ES-I3 (cell line): ENCODE results near the gene ALDH1L2.

Source experiments
- H3K36me3 ChIP-seq: 2 replicates; pipeline ENCODE4 v1.6.1; 2013; ENCODE audit warnings: mild to moderate bottlenecking, low read length, control low read depth, moderate library complexity; ENCODE audit not compliant: insufficient read depth
- H3K4me1 ChIP-seq: 2 replicates; pipeline ENCODE4 v1.6.1; 2013; ENCODE audit warnings: mild to moderate bottlenecking, control low read depth, low read length; ENCODE audit not compliant: insufficient read depth
- H3K9ac ChIP-seq: 2 replicates; pipeline ENCODE4 v1.6.1; 2013; ENCODE audit warnings: low read depth, mild to moderate bottlenecking, low read length, moderate library complexity
- H3K9me3 ChIP-seq: 2 replicates; pipeline ENCODE4 v1.6.1; 2013; ENCODE audit warnings: mild to moderate bottlenecking, low read length, moderate library complexity; ENCODE audit not compliant: control insufficient read depth, insufficient read depth

Gene ALDH1L2

GRCh38 chr12:105032703-105033357, 51.4 kb downstream of the ALDH1L2 start:
- Histone ChIP-seq H3K36me3 (no peaks in the 10 kb centered on the region), H3K9me3 (no peaks in the 10 kb centered on the region), H3K9ac (no peak overlapping the region), H3K4me1 (no peaks in the 10 kb centered on the region)

DNA sequence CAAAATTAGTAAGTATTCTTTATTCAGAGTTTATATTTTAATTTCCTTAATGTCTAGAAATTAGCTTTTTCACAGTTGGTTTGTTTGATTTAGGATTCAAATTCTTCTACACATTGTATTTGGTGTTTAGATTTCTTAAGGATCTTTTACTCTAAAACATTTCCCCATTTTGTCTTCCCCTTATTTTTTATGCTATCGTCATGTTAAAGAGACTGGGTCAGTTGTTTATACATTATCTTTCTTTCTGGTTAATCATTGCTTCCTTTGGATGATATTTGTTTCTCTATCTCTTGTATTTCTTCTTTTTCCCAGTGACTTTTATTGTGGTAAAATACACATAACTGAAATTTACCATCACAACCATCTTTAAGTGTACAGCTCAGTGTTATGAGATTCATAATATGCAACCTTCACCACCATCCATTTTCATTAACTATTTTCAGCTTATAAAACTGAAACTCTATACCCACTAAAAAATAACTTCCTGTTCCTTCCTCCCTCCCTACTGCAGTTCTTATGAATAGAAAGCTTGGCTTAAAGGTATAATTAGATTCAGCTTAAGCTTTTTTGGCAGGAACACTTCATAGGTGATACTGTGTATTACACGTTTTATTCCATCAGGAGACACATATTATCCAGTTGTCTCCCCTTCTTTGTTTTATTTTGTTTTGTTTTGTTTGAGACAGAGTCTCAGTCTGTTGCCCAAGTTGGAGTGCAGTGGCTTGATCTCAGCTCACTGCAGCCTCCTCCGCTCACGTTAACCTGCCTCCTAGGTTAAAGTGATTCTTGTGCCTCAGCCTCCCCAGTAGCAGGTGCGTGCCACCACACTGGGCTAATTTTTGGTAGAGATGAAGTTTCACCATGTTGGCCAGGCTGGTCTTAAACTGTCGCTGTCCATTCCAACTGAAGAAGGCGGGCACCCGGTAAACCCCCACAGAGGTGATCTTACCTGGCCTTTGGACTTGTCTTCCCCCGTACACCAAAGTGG, 53.1 kb downstream of the ALDH1L2 start:
- Histone ChIP-seq H3K9me3 (no peaks in the 10 kb centered on the region), H3K9ac (no peak overlapping the region), H3K36me3 (0 out of 2 replicates have a peak, but pooled peaks cover 3% of the 10 kb centered on the region), H3K4me1 (no peaks in the 10 kb centered on the region)

- H3K9ac ChIP-seq, result no peak overlapping the region
- H3K9me3 ChIP-seq, result no peaks in the 10 kb centered on the region
- no peaks in the 10 kb centered on the region for H3K4me1 ChIP-seq
- H3K36me3 ChIP-seq, result 0 out of 2 replicates have a peak, but pooled peaks cover 6% of the 10 kb centered on the region
Measured at GRCh38 chr12:105026411-105026810, 57.8 kb downstream of the ALDH1L2 start.

GRCh38 chr12:105025890-105026289, 58.4 kb downstream of the ALDH1L2 start:
- Histone ChIP-seq H3K9me3 (no peaks in the 10 kb centered on the region), H3K9ac (no peak overlapping the region), H3K36me3 (0 out of 2 replicates have a peak, but pooled peaks cover 6% of the 10 kb centered on the region), H3K4me1 (no peaks in the 10 kb centered on the region)

DNA sequence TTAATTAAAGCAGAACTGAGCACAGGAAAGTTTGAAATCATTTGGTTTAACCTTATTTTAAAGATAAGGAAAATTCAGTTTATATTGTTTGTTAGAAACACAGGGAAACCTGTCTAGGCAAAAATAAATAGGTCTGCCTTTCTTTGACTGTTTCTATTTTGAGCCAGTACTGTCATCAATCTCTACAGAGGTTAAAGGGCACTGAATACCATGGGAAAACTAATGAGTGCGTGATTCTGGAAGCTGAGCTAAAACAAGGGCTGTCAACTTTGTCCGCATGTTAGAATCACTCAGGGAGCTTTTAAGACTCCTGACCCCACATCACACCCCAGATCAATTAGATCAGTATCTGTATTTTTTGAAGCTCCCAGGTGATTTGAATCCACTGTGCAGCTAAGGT, 59.3 kb downstream of the ALDH1L2 start:
- H3K4me1 ChIP-seq, result peaks cover 6% of the 10 kb centered on the region; the same call in 1 of the 2 replicates
- H3K36me3 ChIP-seq, result 0 out of 2 replicates have a peak, but pooled peaks cover 6% of the 10 kb centered on the region
- no peak overlapping the region for H3K9ac ChIP-seq
- H3K9me3 ChIP-seq, result no peaks in the 10 kb centered on the region

GRCh38 chr12:105020241-105020962, 63.9 kb downstream of the ALDH1L2 start:
- 0 out of 2 replicates have a peak, but pooled peaks cover 4% of the 10 kb centered on the region for H3K36me3 ChIP-seq
- peaks cover 6% of the 10 kb centered on the region; the same call in 1 of the 2 replicates for H3K4me1 ChIP-seq
- H3K9me3 ChIP-seq, result no peaks in the 10 kb centered on the region
- no peak overlapping the region for H3K9ac ChIP-seq

- no peaks in the 10 kb centered on the region for H3K9me3 ChIP-seq
- no peak overlapping the region for H3K9ac ChIP-seq
- peaks cover 8% of the 10 kb centered on the region; the same call in 1 of the 2 replicates for H3K36me3 ChIP-seq
- H3K4me1 ChIP-seq, result peaks cover 6% of the 10 kb centered on the region; the same call in 1 of the 2 replicates
Measured at GRCh38 chr12:105018776-105019175, 65.5 kb downstream of the ALDH1L2 start.

DNA sequence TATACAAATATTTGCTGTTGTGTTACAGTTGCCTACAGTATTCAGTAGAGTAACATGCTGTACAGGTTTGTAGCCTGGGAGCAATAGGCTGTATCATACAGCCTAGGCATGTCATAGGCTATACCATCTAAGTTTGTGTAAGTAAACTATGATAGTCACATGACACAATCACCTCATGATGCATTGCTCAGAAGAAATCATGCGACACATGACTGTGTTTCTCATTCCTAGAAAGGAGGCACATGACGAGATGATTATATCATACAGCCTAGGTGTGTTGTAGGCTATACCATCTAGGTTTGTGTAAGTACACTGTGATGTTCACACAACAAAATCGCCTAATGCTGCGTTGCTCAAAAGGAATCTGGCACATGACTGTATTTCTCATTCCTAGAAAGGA, 66.2 kb downstream of the ALDH1L2 start:
- peaks cover 6% of the 10 kb centered on the region; the same call in 1 of the 2 replicates for H3K4me1 ChIP-seq
- no peak overlapping the region for H3K9ac ChIP-seq
- H3K36me3 ChIP-seq, result peaks cover 9% of the 10 kb centered on the region
- H3K9me3 ChIP-seq, result no peaks in the 10 kb centered on the region

GRCh38 chr12:105015543-105015942, 68.7 kb downstream of the ALDH1L2 start:
- H3K36me3 ChIP-seq, result peaks cover 7% of the 10 kb centered on the region
- H3K9ac ChIP-seq, result no peak overlapping the region
- H3K4me1 ChIP-seq, result peaks cover 4% of the 10 kb centered on the region; the same call in 1 of the 2 replicates
- no peaks in the 10 kb centered on the region for H3K9me3 ChIP-seq

- H3K4me1 ChIP-seq, result no peaks in the 10 kb centered on the region
- no peak overlapping the region for H3K9ac ChIP-seq
- peaks cover 7% of the 10 kb centered on the region for H3K36me3 ChIP-seq
- peaks cover 2% of the 10 kb centered on the region; the same call in 1 of the 2 replicates for H3K9me3 ChIP-seq
Measured at GRCh38 chr12:105014603-105015002, 69.7 kb downstream of the ALDH1L2 start.

- Histone ChIP-seq H3K36me3 (peaks cover 7% of the 10 kb centered on the region), H3K9me3 (peaks cover 2% of the 10 kb centered on the region; the same call in 1 of the 2 replicates), H3K4me1 (no peaks in the 10 kb centered on the region)
Measured at GRCh38 chr12:105013892-105014291, 70.4 kb downstream of the ALDH1L2 start.

GRCh38 chr12:105001476-105001875, 82.8 kb downstream of the ALDH1L2 start:
- H3K9ac ChIP-seq, result no peak overlapping the region
- H3K9me3 ChIP-seq, result 0 out of 2 replicates have a peak, but pooled peaks cover 4% of the 10 kb centered on the region
- H3K36me3 ChIP-seq, result peaks cover 32% of the 10 kb centered on the region
- H3K4me1 ChIP-seq, result no peaks in the 10 kb centered on the region

More at GRCh38 chr12:105013892-105014291, 70.4 kb downstream of the ALDH1L2 start:
- H3K9ac ChIP-seq, result no peak overlapping the region

- Histone ChIP-seq H3K9me3 (0 out of 2 replicates have a peak, but pooled peaks cover 4% of the 10 kb centered on the region), H3K36me3 (peaks cover 31% of the 10 kb centered on the region), H3K4me1 (no peaks in the 10 kb centered on the region), H3K9ac (no peak overlapping the region)
Measured at GRCh38 chr12:104999347-104999685, 84.9 kb downstream of the ALDH1L2 start.
